ENCODE measurements around the gene TM9SF2.

The TM9SF2 gene

GRCh38 chr13:99572921-99573320 is 71.6 kb downstream of the TM9SF2 start:
- in situ Hi-C loops (cut with MboI; ENCODE audit: low sequenced_read_pairs), result no loop called here

DNA sequence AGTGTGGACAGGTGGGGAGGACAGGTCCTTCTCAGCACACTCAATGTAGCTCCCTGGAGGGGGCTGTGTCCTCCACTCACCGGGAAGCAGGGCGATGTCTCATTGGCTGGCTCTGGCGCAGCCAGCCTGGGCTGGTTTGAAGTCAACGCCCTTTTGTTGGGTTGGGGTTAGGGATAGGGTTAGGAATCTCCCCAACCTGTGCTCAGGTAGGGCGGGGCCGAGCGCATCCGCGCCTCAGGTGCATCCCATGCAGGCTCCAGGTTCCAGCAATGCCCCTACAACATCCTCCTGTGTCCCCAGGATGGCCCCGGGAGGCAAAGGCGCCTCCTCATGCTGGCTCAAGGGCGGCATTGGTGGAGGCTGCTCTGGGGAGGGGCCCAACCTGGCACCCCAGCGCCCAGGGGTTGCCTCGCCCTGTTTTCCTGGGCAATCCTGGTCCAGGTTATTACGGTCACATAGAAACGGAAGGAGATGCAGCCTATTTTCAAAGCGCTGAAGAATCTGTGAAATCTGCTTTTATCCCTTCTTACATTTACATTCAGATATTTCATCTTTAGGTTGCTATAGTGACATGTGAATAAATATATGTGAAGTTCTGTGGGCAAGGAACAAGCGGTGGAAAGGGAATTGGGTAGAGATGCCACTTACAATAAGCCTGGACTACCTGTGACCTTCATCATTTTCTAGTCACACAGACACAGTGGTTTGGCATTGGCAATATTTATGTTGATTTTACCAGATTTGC is 74.3 kb downstream of the TM9SF2 start:
- in situ Hi-C loops (cut with MboI; ENCODE audit: low sequenced_read_pairs), result no loop called here

- in situ Hi-C loops (cut with MboI; ENCODE audit: low sequenced_read_pairs), result no loop called here
Measured at GRCh38 chr13:99577934-99578917, 77.0 kb downstream of the TM9SF2 start.

DNA sequence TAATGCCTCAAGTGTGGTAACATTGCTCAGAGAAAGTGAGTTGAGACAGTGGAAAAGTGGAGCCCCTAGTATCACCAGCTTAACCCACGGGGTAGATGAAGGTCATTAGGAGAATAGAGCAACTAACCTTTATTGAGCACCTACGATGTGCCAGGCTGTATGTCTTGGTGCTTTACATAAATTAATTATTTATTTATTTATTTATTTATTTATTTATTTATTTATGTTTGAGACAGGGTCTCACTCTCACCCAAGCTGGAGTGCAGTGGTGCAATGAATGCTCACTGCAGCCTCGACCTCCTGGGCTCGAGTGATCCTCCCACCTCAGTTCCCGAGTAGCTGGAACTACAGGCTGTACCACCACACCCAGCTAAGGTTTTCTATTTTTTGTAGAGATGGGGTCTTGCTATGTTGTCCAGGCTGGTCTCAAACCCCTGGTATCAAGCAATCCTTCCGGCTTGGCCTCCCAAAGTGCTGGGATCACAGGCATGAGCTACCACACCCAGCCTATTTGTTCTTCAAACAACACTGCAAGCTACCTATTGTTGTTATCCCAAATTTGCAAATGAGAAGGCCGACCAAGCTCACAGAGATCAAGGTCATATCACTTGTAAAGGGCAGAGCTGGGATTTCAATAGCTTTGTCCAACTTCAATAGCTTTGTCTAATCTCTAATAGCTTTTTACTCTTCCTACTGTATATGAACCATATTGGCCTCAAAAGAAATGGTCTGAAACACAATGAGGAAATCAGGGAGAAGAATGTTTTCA is 79.4 kb downstream of the TM9SF2 start:
- in situ Hi-C loops (cut with MboI; ENCODE audit: low sequenced_read_pairs), result no loop called here

GRCh38 chr13:99582511-99582910 is 81.2 kb downstream of the TM9SF2 start:
- in situ Hi-C loops (cut with MboI; ENCODE audit: low sequenced_read_pairs), result no loop called here

DNA sequence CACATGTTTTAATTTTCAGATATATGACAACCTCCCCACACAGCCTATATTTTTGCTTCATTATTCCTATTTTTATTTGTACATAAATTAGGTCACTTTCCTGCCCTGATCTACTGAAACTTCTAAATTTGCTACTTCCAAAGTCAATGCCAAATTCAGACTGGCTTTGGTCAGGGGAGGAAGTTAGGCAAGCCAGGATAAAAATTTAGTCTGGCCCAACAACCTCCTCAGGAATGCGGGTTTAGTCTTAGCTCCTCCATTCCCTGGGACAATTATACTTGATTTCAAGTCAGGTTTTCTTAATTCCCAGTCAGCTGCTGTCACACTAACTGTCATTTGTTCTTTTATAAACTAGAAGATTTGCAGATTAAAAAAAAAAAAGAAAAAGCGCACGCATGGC is 84.3 kb downstream of the TM9SF2 start:
- in situ Hi-C loops (cut with MboI; ENCODE audit: low sequenced_read_pairs), result no loop called here

DNA sequence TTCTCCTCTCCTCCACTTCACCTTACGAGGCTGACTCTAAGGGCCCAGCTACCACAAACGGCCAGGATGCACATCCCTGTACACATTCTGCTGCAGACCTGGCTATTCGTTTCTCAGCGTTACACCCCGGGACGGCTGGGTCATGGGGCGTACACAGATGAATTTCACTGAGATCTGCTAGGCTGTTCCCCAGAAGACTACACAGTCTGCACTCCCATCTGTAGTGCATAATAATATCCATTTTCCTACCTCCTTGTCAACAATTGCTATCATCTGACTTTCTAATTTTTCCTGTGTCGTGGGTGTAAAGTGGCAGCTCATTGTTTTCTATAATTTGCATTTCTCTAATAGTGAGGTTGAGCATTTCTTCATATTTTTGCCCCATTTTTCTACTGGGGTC is 85.7 kb downstream of the TM9SF2 start:
- in situ Hi-C loops (cut with MboI; ENCODE audit: low sequenced_read_pairs), result no loop called here

DNA sequence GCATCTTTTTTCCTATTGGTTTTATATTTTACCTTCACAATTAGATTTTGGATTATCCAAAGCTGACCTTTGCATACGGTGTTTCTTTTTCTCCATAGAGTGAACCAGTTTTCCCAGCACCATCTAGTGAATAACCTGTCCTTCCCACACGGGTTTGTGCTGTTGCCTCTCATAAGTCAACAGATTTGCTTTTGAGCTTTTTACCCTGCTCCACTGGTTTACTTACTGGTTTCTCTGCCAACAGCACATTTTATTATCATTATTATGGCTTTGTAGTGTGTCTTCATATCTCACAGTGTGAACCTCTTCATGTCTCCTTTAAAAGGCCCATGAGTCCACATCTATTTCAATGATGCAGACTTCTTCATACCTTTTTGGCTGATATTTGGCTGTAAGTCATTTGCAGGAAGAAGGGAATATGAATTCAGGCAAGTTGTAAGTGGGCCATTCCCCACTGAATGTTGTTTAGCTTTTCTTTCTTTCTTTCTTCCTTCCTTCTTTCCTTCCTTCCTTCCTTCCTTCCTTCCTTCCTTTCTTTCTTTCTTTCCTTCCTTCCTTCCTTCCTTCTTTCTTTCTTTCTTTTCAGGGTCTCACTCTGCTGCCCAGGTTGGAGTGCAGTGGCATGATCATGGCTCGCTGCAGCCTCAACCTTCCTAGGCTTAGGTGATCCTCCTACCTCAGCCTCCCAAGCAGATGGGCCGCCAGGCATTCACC is 86.8 kb downstream of the TM9SF2 start:
- in situ Hi-C loops (cut with MboI; ENCODE audit: low sequenced_read_pairs), result no loop called here

DNA sequence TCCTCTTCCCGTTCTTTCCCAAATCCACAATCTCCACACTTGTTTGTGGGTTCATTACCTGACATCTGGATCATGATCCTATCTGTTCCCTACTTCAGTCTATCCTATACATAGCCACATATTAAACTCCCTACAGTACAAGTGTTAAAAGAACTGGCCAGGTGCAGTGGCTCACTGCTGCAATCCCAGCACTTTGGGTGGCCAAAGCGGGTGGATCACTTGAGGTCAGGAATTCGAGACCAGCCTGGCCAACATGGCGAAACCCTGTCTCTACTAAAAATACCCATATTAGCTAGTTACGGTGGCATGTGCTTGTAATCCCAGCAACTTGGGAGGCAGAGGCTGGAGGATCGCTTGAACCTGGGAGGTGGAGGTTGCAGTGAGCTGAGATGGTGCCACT is 88.3 kb downstream of the TM9SF2 start:
- in situ Hi-C loops (cut with MboI; ENCODE audit: low sequenced_read_pairs), result no loop called here

DNA sequence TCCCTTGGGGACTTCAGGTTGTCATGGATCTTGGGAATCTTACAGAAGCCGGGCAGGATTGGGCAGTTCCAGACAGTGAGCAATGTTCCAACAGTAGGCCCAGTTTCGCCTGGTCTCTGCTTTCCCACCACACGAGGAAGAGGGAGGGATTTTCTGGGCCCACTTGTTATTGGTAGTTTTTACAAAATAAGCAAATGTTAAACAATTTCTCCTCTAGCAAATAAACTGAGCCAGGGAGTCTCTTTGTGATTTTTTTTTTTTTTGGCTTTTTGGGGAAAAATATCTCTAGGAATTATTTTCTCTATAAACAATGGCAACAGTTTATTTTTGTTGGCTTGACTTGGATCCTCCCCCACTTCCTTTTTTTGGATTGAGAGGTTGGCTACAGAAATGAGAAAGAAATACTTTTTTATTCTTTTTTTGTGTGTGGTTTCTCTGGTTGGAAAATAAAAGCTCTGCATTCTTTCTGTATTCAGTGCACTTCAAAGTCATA is 89.3 kb downstream of the TM9SF2 start:
- in situ Hi-C loops (cut with MboI; ENCODE audit: low sequenced_read_pairs), result no loop called here

DNA sequence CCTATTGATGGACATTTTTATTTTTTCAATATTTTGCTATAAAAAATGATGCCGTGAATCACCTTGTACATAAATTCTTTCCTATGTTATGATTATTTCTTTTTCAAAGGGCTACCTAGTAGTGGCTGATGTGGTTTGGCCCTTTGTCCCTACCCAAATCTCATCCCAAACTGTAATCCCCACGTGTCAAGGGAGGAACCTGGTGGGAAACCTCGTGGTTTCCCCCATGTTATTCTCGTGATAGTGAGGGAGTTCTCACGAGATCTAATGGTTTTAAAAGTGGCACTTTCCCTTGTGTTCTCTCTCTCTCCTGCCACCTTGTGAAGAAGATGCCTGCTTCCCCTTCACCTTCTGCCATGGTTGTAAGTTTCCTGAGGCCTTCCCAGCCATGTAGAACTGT is 94.9 kb downstream of the TM9SF2 start:
- in situ Hi-C loops (cut with MboI; ENCODE audit: low sequenced_read_pairs), result no loop called here

DNA sequence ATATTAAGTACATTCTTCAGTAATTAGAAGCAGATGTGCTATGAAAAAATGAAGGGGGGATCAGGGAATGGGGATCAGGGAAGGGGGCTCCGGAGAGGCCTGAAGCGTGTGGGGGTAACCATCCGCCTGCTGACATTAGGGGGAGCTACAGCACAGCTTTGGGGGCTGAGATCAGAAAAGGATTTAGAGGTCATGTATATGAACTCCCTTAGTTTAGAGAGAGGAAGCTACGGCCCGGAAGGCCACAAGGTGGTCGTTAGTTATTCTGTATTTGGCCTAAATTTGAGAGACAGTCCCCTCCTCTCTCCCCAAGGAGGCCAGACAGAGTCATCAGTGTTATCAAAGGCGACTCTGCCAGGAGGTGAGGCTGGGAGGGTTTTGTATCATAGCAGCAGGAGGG is 99.0 kb downstream of the TM9SF2 start:
- in situ Hi-C loops (cut with MboI; ENCODE audit: low sequenced_read_pairs), result no loop called here

DNA sequence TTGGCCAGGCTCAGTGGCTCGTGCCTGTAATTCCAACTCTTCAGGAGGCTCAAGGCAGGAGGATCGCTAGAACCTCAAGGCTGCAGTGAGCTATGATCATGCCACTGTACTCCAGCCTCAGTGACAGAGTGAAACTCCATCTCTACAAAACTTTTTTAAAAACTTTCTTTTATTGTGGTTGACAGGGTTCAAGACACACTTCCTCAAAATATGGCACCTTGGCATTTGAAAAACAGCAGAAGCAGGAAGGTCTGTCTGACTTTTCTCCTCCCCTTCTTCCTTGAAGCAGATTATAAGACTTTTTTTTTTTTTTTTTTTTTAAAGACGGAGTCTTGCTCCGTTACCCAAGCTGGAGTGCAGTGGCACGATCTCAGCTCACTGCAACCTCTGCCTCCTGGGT is 100.3 kb downstream of the TM9SF2 start:
- in situ Hi-C loops (cut with MboI; ENCODE audit: low sequenced_read_pairs), result no loop called here

GRCh38 chr13:99604636-99605035 is 103.4 kb downstream of the TM9SF2 start:
- in situ Hi-C loops (cut with MboI; ENCODE audit: low sequenced_read_pairs), result no loop called here

DNA sequence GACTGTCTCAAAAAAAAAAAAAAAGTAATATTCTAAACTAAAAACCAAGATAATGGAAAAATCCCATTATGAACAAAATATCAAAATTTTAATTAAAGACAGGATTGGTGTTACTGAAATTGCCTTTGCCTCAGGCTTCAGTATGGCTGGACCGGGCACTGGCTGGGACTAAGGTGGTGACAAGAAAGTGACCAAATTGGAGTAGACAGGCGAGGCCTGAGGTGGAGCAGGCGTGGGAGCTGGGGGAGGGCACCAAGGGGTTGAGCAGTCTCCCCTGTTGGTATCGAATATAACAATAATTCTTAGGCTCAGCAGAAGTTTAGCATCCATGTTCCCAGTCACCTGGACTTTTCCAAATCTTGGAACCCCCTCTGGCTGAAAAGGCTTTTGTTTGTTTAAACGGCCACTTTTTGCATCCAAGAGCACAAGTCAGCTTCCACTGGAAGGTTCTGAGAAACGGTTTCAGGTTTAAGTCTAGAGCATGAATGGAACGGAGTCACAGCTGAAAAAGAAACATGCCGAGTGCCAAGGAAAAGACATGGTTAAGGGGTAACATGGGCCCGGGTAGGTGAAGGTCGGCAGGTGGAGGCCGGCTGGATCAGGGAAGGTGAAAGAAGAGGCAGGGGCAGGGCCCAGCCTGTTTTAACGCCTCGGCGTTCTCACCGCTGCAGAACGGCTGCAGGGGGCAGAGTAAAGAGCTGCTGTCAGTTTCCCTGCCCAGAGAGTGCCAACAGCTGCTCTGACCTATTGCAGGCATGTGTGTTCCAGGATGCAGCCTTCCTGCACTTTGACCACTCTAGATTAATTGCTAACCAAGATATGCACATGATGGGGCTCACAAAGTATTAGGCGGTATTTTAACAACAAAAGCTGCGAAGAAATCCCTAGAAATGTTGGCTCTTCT is 104.4 kb downstream of the TM9SF2 start:
- in situ Hi-C loops (cut with MboI; ENCODE audit: low sequenced_read_pairs), result no loop called here

GRCh38 chr13:99606324-99607066 is 105.2 kb downstream of the TM9SF2 start, which contains the start of gene CLYBL:
CLYBL (plus strand) TSS chr13:99606690.
- in situ Hi-C loops (cut with MboI; ENCODE audit: low sequenced_read_pairs), result no loop called here

DNA sequence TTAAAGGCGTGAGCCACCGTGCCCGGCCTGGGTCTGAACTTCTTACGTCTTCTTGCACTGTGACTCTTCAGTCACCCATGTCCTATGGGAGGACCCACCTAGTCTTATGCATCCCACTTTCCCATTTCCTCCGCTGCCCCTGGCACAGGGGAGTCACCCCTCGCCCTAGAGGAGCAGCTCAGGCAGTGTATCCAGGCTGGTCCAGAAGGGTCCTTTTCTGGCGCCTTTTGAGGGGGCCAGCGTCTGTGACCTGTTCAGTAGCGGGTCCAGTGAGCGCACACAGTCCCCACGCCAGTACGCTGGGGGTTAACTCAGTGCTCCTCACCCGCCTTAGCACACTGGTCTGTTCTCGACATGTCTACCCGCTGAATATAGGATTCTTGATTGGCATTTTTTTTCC is 107.1 kb downstream of the TM9SF2 start:
- in situ Hi-C loops (cut with MboI; ENCODE audit: low sequenced_read_pairs), result no loop called here

DNA sequence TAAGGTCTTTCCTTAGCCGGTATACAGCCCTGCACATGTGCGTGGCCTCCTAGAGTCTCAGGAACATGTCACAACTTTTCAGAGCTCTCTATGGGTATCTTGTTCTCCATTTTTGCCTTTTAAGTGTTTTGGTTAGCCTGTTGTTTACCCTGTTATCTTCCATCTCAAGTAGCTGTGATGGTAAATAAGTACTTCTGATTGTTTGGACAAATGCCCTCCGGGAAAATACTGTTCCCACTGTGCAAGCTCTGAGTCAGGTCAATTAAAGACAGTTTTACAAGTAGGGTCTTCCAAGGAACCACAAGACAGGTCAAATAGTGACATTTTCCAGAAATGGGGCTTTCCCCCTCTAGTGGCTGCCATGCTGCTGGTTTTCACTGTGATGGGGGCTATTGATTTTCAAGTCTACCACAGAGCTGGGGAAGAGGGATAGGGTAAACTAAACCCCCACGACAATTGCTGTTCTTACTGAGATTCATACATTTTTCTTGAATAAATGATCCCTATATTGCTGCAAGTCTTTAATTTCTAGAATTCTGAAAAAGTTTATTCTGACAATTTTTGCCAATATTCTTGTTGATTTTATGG is 109.5 kb downstream of the TM9SF2 start:
- in situ Hi-C loops (cut with MboI; ENCODE audit: low sequenced_read_pairs), result no loop called here

Data from HL-60/S4 (cell line).